Activated CD4-positive, alpha-beta T cell treated with anti-CD3 and anti-CD28 coated beads, Interleukin-2, amount 10 ng/mL, durations not matched to agents 7 days and 5 days (primary cell): ENCODE data around the gene TAF6L. TPM values are rescaled to one million over a fixed set of nuclear protein-coding genes. Genes with fewer than 3 reads are reported as not detected.
A peak's percentile ranks its signal among the peaks of the same experiment; 100 is the strongest.
"Not testable (repeated sequence)": the region's sequence is repeated elsewhere in the genome, so short reads cannot be mapped to it uniquely, and the experiment has no call there.

Experiments
- CTCF ChIA-PET: fragments of 350-600 bp; sonication (Branson Sonifier 250); formaldehyde crosslinking; loops from one replicate; lab custom pipeline; 2021; ENCODE audit warnings: antibody characterized with exemption; lab: Charles Lee
- POLR2A ChIA-PET: fragments of 350-600 bp; sonication (Branson Sonifier 250); formaldehyde crosslinking; loops from one replicate; lab custom pipeline; 2021; ENCODE audit warnings: antibody characterized with exemption; lab: Charles Lee
- DNase-seq: peaks from one replicate; pipeline ENCODE4 v3.0.0-alpha.2; 2020
- H3K27ac Mint-ChIP-seq: one replicate; pipeline ENCODE4 v1.8.0; 2021; ENCODE audit warnings: mild to moderate bottlenecking, moderate library complexity, mixed read lengths
- H3K27me3 Mint-ChIP-seq: one replicate; pipeline ENCODE4 v1.8.0; 2021; ENCODE audit warnings: mixed read lengths
- H3K36me3 Mint-ChIP-seq: one replicate; pipeline ENCODE4 v1.8.0; 2021; ENCODE audit warnings: low read depth, mixed read lengths
- H3K4me1 Mint-ChIP-seq: one replicate; pipeline ENCODE4 v1.8.0; 2021; ENCODE audit warnings: mixed read lengths
- H3K4me3 Mint-ChIP-seq: one replicate; pipeline ENCODE4 v1.8.0; 2021; ENCODE audit warnings: mild to moderate bottlenecking, moderate library complexity, mixed read lengths
- H3K9me3 Mint-ChIP-seq: one replicate; pipeline ENCODE4 v1.8.0; 2021; ENCODE audit warnings: mixed read lengths
- microRNA-seq: library from miRNA; unstranded; fragments of <30 nt; microRNA quantifications from one replicate; pipeline ENCODE4 v1.2.0, GENCODE V29; 2021; ENCODE audit warnings: borderline microRNAs expressed, borderline replicate concordance
- total RNA-seq, 2 experiments: library from RNA; stranded (reverse); gene quantifications; one replicate each; pipeline ENCODE4 v1.2.3, GENCODE V29; 2021

The TAF6L gene
- total RNA-seq, 2 experiments from 2014 or later, result 17.7 to 19.4 TPM

- Mint-ChIP-seq H3K27me3 (no peaks in the 10 kb centered on the region), H3K27ac (no peak overlapping the region), H3K36me3 (peaks cover 20% of the 10 kb centered on the region), H3K4me3 (no peak overlapping the region), H3K9me3 (no peaks in the 10 kb centered on the region), H3K4me1 (peaks cover 2% of the 10 kb centered on the region)
- POLR2A ChIA-PET, result interaction anchor here (0.8 kb wide), 1 partner anchor 25 kb away, joined by 3 read pairs; no protein-coding TSS in a partner anchor
- CTCF ChIA-PET, result interaction anchor here (0.7 to 2.0 kb wide), 10 partner anchors 9 to 90 kb away, joined by 3 to 6 read pairs (median 4); partner anchors contain the start of genes TMEM179B and ZBTB3
- no peak for DNase-seq
These were observed 45.4 kb downstream of the TAF6L start for GRCh38 chr11:62816557-62816956.

- DNase-seq, result no peak
- POLR2A ChIA-PET, result no interaction called here
- CTCF ChIA-PET, result interaction anchor here (0.9 to 2.0 kb wide), 9 partner anchors 9 to 89 kb away, joined by 3 to 6 read pairs (median 4); partner anchors contain the start of gene TMEM179B
- peaks cover 20% of the 10 kb centered on the region for H3K36me3 Mint-ChIP-seq
- no peak overlapping the region for H3K27ac Mint-ChIP-seq
- H3K4me3 Mint-ChIP-seq, result no peak overlapping the region
- H3K4me1 Mint-ChIP-seq, result peaks cover 2% of the 10 kb centered on the region
- H3K27me3 Mint-ChIP-seq, result no peaks in the 10 kb centered on the region
- H3K9me3 Mint-ChIP-seq, result no peaks in the 10 kb centered on the region
These were observed 45.9 kb downstream of the TAF6L start for GRCh38 chr11:62817129-62817528.

- CTCF ChIA-PET, result interaction anchor here (0.8 to 1.8 kb wide), 3 partner anchors 11 to 37 kb away, joined by 3 to 8 read pairs (median 5); no protein-coding TSS in a partner anchor
- H3K27ac Mint-ChIP-seq, result no peak overlapping the region
These were observed 52.5 kb downstream of the TAF6L start for GRCh38 chr11:62823677-62824076.

GRCh38 chr11:62828130-62828529, 56.9 kb downstream of the TAF6L start:
- not testable (repeated sequence) for H3K27me3 Mint-ChIP-seq, H3K4me3 Mint-ChIP-seq, H3K27ac Mint-ChIP-seq, DNase-seq, H3K9me3 Mint-ChIP-seq
- ChIA-PET POLR2A (interaction anchor here (0.7 kb wide), 1 partner anchor 9 kb away, joined by 3 read pairs; no protein-coding TSS in a partner anchor), CTCF (interaction anchor here (0.6 to 3.3 kb wide), 7 partner anchors 9 to 56 kb away, joined by 3 to 17 read pairs (median 3); partner anchors contain the start of gene TMEM179B)
- peaks cover 41% of the 10 kb centered on the region for H3K36me3 Mint-ChIP-seq
- peaks cover 37% of the 10 kb centered on the region for H3K4me1 Mint-ChIP-seq

More at GRCh38 chr11:62823677-62824076, 52.5 kb downstream of the TAF6L start:
- peaks cover 19% of the 10 kb centered on the region for H3K4me1 Mint-ChIP-seq
- H3K4me3 Mint-ChIP-seq, result no peak overlapping the region
- no peaks in the 10 kb centered on the region for H3K9me3 Mint-ChIP-seq
- no peaks in the 10 kb centered on the region for H3K27me3 Mint-ChIP-seq
- POLR2A ChIA-PET, result no interaction called here
- DNase-seq, result no peak
- peaks cover 52% of the 10 kb centered on the region for H3K36me3 Mint-ChIP-seq

GRCh38 chr11:62830904-62831519, 59.8 kb downstream of the TAF6L start:
- peaks cover 33% of the 10 kb centered on the region for H3K36me3 Mint-ChIP-seq
- H3K4me1 Mint-ChIP-seq, result peaks cover 36% of the 10 kb centered on the region

GRCh38 chr11:62831520-62832335, 60.5 kb downstream of the TAF6L start, which contains the start of gene STX5:
TSS of gene STX5 (minus strand) at chr11:62832051. CDS start at chr11:62831243, 808 bp downstream.
- POLR2A ChIA-PET, result interaction anchor here (0.5 to 1.8 kb wide), 3 partner anchors 9 to 46 kb away, joined by 3 to 19 read pairs (median 3); no protein-coding TSS in a partner anchor
- DNase-seq, result peak; percentile 100
- CTCF ChIA-PET, result interaction anchor here (0.6 to 2.0 kb wide), 16 partner anchors 10 to 1040 kb away, joined by 3 to 15 read pairs (median 4); partner anchors contain the start of genes NXF1, TUT1 and ZBTB3
- Mint-ChIP-seq H3K27ac (peak within 1 kb of the TSS; percentile 99), H3K4me3 (peak within 1 kb of the TSS; percentile 94), H3K4me1 (peaks cover 36% of the 10 kb centered on the region), H3K36me3 (peaks cover 34% of the 10 kb centered on the region), H3K9me3 (no peaks in the 10 kb centered on the region), H3K27me3 (no peaks in the 10 kb centered on the region)

More at GRCh38 chr11:62830904-62831519, 59.8 kb downstream of the TAF6L start:
- Mint-ChIP-seq H3K27me3 (no peaks in the 10 kb centered on the region), H3K9me3 (no peaks in the 10 kb centered on the region), H3K4me3 (peak overlapping the region; percentile 94), H3K27ac (peak overlapping the region; percentile 99)
- POLR2A ChIA-PET, result no interaction called here
- CTCF ChIA-PET, result interaction anchor here (0.6 to 2.0 kb wide), 8 partner anchors 10 to 308 kb away, joined by 3 to 15 read pairs (median 4); no protein-coding TSS in a partner anchor
- peak; percentile 24 for DNase-seq

GRCh38 chr11:62832336-62833234, 61.4 kb downstream of the TAF6L start, which contains the start of gene TEX54:
TSS of gene TEX54 (minus strand) at chr11:62832841.
- DNase-seq, result no peak
- H3K36me3 Mint-ChIP-seq, result peaks cover 28% of the 10 kb centered on the region
- CTCF ChIA-PET, result interaction anchor here (0.6 to 2.0 kb wide), 9 partner anchors 22 to 1041 kb away, joined by 3 to 15 read pairs (median 4); partner anchors contain the start of genes TUT1 and ZBTB3
- POLR2A ChIA-PET, result interaction anchor here (1.8 kb wide), 1 partner anchor 8 kb away, joined by 19 read pairs; no protein-coding TSS in a partner anchor
- H3K27me3 Mint-ChIP-seq, result no peaks in the 10 kb centered on the region
- peak within 1 kb of the TSS; percentile 94 for H3K4me3 Mint-ChIP-seq
- no peaks in the 10 kb centered on the region for H3K9me3 Mint-ChIP-seq
- peaks cover 38% of the 10 kb centered on the region for H3K4me1 Mint-ChIP-seq
- peak within 1 kb of the TSS; percentile 99 for H3K27ac Mint-ChIP-seq

- Mint-ChIP-seq H3K9me3 (no peaks in the 10 kb centered on the region), H3K4me3 (no peak overlapping the region), H3K27ac (peak overlapping the region; percentile 42), H3K27me3 (no peaks in the 10 kb centered on the region), H3K36me3 (peaks cover 32% of the 10 kb centered on the region), H3K4me1 (peaks cover 39% of the 10 kb centered on the region)
- DNase-seq, result no peak
- ChIA-PET CTCF (no interaction called here), POLR2A (no interaction called here)
These were observed 64.1 kb downstream of the TAF6L start for GRCh38 chr11:62835336-62835735.

Small RNAs within 50 kb of the gene (microRNA-seq; reads per million reads assigned to microRNA genes)
- 2.1 reads per million, percentile 5 among the genes with 10 or more reads in this experiment for gene MIR6514
- not detected for gene MIR6748

Other genes starting within 250 kb of the TAF6L start
- gene AHNAK, start 224.6 kb upstream of the TAF6L start, total RNA-seq, result 100 to 1,000 TPM; 206 to 237 TPM
- gene EEF1G, start 197.5 kb upstream of the TAF6L start, total RNA-seq, result 1,000 to 10,000 TPM; 1,239 to 1,470 TPM
- gene TUT1, start 179.9 kb upstream of the TAF6L start, total RNA-seq, result 10 to 100 TPM; 24.1 to 26.0 TPM
- gene MTA2, start 169.5 kb upstream of the TAF6L start, total RNA-seq, result 100 to 1,000 TPM; 270 to 299 TPM
- gene EML3, start 158.6 kb upstream of the TAF6L start, total RNA-seq, result 100 to 1,000 TPM; 137 to 144 TPM
- gene ROM1, start 158.1 kb upstream of the TAF6L start, total RNA-seq, result 1 to 10 TPM; 1.0 to 1.3 TPM
- gene B3GAT3, start 149.4 kb upstream of the TAF6L start, total RNA-seq, result 10 to 100 TPM; 63.4 to 71.1 TPM
- 100 to 1,000 TPM; 290 to 291 TPM for gene GANAB, start 124.8 kb upstream of the TAF6L start, total RNA-seq
- 10 to 100 TPM; 26.3 to 27.6 TPM for gene INTS5, start 118.1 kb upstream of the TAF6L start, total RNA-seq
- gene C11orf98, start 106.2 kb upstream of the TAF6L start, total RNA-seq, result 10 to 100 TPM; 86.0 to 93.9 TPM
- 10 to 100 TPM; 11.0 to 18.2 TPM for gene CSKMT, start 106.1 kb upstream of the TAF6L start, total RNA-seq
- 1 to 10 TPM; 6.7 to 7.4 TPM for gene UQCC3, start 99.7 kb upstream of the TAF6L start, total RNA-seq
- gene LBHD1, start 99.1 kb upstream of the TAF6L start, total RNA-seq, result 10 to 100 TPM; 19.5 to 21.3 TPM
- 100 to 1,000 TPM; 126 to 146 TPM for gene UBXN1, start 92.3 kb upstream of the TAF6L start, total RNA-seq
- under 1 TPM; 0.17 to 0.40 TPM for gene LRRN4CL, start 81.9 kb upstream of the TAF6L start, total RNA-seq
- 10 to 100 TPM; 28.3 to 41.0 TPM for gene BSCL2, start 64.0 kb upstream of the TAF6L start, total RNA-seq
- gene GNG3, start 63.7 kb upstream of the TAF6L start, total RNA-seq, result not detected
- gene HNRNPUL2, start 43.9 kb upstream of the TAF6L start, total RNA-seq, result 10 to 100 TPM; 67.9 to 69.0 TPM
- gene TTC9C, start 42.9 kb upstream of the TAF6L start, total RNA-seq, result 10 to 100 TPM; 51.1 to 59.9 TPM
- gene ZBTB3, start 17.2 kb upstream of the TAF6L start, total RNA-seq, result 10 to 100 TPM; 14.3 to 18.5 TPM
- gene POLR2G, start 9.8 kb upstream of the TAF6L start, total RNA-seq, result 10 to 100 TPM; 87.2 to 99.8 TPM
- gene TMEM179B, start 16.0 kb downstream of the TAF6L start, total RNA-seq, result 10 to 100 TPM; 46.8 to 55.9 TPM
- gene TMEM223, start 20.6 kb downstream of the TAF6L start, total RNA-seq, result 10 to 100 TPM; 17.9 to 19.4 TPM
- 100 to 1,000 TPM; 110 to 121 TPM for gene NXF1, start 34.0 kb downstream of the TAF6L start, total RNA-seq
- gene STX5, start 60.7 kb downstream of the TAF6L start, total RNA-seq, result 10 to 100 TPM; 34.1 to 41.0 TPM
- gene TEX54, start 61.4 kb downstream of the TAF6L start, total RNA-seq, result under 1 TPM in 1 of 2 experiments, not detected in 1; 0.48 TPM
- gene WDR74, start 68.2 kb downstream of the TAF6L start, total RNA-seq, result 10 to 100 TPM; 53.8 to 60.4 TPM
- 100 to 1,000 TPM; 153 to 157 TPM for gene SLC3A2, start 109.5 kb downstream of the TAF6L start, total RNA-seq
- not detected for gene CHRM1, start 150.0 kb downstream of the TAF6L start, total RNA-seq
- gene SLC22A6, start 213.6 kb downstream of the TAF6L start, total RNA-seq, result not detected
- not detected for gene SLC22A8, start 244.4 kb downstream of the TAF6L start, total RNA-seq